T-helper 22 cell (primary cell): ENCODE results near the gene SPTBN1.

Experiments used
- DNase-seq: peaks from one replicate; pipeline ENCODE4 v3.0.0-alpha.2; 2020; ENCODE audit warnings: low read depth

The SPTBN1 gene

DNA sequence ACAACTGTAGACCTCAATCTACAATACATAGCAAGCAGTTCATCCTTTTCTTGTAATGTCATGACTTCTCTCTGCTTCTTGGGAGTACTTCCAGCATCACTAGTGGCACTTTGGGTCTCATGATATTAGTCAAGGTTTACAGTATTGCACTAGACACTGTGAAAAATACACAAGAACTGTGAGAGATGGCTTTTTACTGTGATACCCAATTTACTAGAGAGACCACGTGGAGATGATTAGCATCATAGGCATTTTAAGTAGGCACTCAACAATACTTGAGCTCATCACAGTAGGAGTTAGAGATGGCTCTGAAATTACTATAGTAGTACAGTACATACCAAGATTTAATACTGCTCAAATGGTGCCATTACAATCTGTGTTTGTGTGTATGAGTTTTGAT is 154.6 kb downstream of the SPTBN1 start:
- DNase-seq, result no peak

DNA sequence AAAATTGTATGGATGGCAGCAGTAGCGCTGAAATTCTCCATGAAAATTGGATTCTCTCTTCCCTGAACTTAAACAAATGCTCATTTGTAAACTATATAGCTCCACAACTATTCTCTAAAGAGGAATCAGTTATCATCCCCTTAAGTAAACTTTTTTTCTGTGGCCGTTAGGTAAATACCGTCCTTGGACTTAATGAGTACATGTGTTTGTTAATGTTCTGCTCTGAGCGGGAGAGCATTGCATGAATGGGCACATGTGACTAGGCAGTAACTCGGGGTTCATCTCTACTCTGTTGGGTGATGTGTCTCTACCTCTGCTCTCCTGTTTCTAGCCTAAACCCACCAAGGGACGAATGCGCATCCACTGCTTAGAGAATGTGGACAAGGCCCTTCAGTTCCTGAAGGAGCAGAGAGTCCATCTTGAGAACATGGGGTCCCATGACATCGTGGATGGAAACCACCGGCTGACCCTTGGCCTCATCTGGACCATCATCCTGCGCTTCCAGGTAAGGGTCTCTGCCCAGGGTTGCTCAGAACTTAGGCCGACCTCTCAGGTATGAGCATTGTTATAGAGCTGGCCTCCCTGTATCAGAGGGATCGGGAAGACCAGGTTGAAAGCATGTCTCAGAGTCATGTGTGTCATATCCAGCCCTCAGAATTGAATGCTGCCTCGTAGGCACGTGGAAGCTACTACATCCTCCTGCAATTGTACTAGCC is 155.9 kb downstream of the SPTBN1 start:
- DNase-seq, result no peak

DNA sequence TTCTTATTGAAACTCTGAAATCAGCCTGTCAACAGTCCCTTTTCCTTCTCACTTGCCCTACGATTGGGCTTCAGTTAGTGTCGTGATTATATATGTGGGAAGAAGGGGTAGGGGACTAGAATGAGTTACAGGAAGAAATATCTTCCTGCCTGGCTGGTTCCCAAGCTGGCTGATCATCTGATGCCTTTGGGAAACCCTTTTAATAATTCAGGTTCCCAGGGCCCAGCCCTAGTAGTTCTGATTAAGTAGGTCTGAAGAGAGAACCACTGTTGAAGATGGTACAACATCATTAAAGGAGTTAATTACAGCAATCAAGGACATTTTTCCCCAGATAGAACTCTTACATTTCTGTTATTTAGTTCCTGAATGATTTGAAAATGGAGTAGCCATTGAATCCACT is 157.3 kb downstream of the SPTBN1 start:
- DNase-seq, result no peak

DNA sequence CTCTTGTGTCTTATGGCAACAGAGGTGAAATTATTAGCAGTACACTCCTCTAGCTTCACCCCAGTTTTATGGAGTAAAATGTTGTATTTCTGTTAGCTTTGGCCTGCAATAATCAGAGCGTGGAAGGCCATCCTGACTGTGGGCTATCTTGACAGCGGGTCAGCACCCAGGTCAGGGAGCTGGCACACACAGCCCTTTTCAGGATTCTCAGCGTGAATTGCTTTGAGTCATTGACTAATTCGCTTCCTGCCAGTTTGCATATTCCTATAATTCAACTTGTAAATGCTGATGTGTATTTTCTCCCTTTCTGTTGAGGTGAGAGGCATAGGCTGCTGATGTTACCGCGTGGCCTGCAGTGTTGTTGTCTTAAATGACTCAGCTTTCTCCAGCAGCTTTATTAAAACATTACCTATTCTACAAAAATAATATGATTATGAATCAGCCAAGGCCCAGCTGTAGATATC is 157.7 kb downstream of the SPTBN1 start:
- no peak for DNase-seq

DNA sequence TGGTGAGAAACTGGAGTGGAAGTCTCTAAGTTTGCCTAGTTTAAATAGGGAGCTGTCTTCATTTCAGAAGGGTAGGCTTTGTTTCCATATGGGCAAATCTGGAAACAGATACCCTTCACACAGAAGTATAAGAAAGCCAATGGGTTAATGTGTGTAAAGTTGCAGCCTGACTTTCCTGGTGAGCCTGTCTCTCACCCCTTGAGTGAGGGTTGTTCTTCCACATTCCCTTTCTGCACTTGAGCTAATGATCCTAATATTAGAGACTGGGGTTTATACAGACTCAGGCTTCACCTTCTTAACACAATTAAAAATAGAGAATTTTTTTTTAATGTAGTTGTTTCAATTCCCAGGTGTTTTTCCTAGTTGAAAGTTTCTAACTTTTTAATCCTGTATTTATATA is 158.7 kb downstream of the SPTBN1 start:
- DNase-seq, result no peak

DNA sequence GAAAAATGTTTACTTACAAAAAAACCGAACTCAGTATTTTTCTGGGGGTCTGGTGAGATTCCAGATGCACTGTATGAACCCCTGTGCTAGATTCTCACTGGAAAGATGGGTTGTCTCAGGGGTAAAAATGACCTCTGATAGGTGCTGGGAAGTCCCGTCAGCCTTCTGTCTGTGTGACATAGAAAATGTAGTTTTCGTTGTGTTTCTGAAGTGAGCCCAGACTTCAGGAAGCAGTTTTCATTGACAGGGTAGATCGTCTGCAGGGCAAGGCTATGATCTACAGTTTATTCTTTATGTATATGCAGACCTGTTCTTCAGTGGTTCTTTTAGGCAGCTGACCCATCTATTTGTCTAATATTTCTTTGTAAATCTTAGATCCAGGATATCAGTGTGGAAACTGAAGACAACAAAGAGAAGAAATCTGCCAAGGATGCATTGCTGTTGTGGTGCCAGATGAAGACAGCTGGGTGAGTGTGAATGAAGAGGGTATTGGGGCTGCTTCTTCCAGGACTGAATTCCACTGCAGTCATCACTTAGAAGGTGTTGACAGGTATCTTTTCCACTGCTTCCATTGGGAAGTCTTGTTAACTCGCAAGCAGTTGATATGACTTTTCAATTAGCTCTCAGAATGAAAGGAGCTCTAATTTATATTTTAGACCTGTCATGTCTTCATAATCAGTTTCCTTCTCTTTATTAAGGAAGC is 159.9 kb downstream of the SPTBN1 start:
- no peak for DNase-seq

DNA sequence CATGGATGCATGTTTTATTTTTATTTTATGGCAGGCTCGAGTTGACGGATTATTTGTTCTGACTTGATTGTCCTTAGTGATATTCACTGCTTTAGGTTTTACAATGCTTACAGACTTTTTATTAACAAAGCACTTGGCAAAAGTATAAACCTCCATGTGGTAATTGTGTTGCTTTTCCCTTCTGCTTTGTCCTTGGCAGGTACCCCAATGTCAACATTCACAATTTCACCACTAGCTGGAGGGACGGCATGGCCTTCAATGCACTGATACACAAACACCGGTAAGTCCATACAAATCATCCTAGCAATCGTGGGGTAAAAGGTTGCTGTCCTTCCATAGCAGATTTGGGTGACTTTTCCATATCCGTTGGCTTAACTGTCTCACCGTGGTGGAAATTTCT is 161.3 kb downstream of the SPTBN1 start:
- no peak for DNase-seq

DNA sequence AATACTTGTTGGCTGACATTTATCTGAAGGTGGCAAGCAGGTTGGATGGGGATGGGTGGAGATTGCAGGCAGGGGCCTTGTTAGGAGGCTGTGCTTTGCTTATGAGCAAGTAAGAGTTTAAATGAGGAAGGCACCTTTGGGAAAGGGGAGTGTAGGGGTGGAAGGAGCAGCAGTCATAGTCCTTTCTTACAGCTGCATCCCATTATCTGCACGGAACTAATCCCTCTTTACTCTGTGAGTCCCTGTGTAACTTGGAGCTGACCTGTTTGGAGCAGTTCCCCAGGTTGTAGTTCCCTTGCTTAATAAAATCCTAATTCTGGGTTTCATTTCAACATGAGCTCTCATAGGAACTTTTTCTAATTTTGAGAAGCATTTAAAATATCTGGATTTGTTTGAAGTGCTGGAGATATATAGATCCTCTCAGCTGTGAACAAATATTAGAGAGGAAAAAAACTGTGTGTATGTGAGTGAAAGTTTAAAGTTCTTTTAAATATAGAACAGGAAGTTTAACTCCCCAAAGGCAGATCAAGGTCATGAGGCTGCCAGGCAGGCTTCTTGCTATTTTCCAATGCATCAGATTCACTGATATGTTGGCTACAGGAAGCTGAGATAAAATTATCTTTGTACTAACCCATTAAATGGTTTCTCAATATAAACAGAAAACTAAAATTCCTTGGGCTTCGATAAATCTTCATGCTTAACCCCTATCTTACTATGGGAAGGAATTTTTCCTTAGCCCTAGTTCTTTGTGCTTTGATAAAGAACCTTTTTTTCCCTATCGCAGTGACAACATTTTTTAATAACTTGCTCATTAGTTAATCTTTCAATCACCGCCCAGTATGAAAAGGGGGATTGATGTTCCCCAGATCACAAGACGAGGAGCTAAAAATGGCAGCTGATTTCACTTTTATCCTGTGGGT is 162.8 kb downstream of the SPTBN1 start:
- DNase-seq, result no peak

DNA sequence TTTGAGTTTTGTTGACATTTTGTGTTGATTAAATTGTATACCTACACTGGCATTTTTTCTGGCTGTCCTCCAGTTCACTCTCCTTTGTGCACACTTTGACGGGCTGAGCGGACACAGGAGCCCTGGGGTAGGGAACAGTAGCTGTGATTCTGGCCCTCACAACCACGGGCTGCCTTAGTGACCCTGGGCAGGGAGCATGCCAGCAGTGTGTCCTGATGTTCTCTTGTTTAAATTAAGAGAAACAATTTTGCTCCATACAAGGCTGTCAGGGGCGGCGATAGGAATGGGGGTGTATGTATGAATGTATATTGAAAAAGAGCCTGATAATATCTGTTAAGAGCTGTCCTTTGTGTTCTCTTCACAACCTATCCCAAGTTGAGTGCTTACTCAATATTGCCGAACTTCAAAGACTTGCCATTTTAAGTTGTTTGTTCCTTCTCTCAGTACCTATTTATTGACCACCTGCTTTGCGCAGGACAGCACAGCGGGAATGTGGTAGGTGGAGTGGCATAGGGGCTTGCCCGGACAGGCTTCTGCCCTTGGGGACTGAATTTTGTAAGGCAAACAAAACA is 163.6 kb downstream of the SPTBN1 start:
- DNase-seq, result no peak

DNA sequence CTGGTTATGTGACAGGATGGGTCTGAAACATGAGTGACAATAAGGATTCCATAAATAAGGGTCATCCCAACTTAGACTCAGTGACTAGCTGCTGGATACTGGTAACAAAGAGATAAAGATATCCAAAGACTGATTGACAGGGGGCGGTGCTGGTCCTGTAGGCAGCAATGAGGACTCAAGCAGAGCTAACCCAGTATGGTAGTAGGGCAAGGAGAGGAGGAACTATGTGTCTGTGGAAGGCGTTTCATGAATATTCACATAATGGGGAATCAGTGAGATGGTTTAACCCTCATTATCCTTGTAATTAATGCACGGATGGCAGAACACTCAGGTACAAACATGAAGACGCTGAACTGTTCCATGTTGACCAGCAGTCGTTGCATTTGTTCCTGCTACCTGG is 164.8 kb downstream of the SPTBN1 start:
- DNase-seq, result no peak

DNA sequence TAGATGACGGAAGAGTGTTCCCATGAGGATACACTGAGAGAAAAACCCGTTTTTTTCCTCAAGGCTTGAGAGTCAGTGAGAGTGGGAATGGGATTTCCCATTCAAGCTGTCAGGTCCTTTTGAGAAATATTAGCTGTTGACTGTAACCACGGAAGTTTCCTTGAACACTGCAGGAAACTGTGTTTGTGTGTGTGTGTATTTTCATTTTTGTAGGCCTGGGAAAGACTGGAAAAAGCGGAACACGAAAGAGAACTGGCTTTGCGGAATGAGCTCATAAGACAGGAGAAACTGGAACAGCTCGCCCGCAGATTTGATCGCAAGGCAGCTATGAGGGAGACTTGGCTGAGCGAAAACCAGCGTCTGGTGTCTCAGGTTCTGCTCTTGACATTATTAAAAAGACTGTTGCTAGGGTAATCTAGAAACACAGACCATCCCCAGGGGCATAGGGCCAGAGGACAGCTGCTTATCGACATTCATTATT is 168.5 kb downstream of the SPTBN1 start:
- DNase-seq, result no peak

DNA sequence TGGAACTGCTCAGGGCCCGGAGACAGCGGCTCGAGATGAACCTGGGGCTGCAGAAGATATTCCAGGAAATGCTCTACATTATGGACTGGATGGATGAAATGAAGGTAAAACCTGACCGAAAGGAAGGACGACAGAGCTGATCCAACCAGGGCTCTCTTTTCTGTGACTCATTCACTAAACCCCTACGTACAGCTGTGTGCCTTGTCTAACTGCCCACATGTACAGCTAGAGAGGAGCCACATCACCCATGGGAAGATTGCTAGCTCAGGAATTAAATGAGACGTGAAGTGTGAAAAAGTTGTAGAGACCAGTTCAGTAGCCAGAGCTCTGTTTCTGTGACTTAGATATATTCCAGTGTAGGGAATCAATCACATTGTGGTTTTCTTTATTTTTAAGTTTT is 170.0 kb downstream of the SPTBN1 start:
- DNase-seq, result no peak

DNA sequence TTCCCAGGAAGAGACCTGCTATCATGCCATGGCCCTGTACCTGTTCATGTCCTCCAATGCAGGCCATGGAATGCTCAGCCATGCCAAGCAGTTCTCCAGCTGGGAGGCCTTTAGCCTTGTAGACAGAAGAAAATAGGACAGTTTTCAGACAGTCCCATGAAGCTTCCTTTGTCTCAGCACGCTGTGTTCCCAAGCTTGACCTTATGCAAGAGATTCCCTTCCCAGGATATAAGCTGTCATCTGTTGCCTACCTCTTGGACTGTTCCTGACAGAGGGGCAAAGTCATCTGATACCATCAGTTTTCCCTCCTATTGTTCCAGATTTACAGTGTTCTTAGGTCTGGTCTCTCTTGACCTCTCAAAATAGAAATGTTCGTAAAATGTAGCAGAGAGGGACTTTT is 170.8 kb downstream of the SPTBN1 start:
- no peak for DNase-seq

DNA sequence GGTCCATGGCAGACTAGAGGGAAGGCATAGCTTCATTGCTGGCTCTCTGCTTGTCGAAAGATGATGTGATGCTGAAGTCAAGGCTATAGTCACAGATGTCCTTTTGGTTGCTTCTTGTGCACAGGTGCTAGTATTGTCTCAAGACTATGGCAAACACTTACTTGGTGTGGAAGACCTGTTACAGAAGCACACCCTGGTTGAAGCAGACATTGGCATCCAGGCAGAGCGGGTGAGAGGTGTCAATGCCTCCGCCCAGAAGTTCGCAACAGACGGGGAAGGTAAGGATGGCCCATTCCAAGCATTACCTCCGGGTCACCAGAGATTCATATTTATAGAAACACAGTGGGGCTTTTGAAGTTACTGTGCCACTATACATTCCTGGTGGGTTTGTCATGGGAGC is 171.8 kb downstream of the SPTBN1 start:
- no peak for DNase-seq

DNA sequence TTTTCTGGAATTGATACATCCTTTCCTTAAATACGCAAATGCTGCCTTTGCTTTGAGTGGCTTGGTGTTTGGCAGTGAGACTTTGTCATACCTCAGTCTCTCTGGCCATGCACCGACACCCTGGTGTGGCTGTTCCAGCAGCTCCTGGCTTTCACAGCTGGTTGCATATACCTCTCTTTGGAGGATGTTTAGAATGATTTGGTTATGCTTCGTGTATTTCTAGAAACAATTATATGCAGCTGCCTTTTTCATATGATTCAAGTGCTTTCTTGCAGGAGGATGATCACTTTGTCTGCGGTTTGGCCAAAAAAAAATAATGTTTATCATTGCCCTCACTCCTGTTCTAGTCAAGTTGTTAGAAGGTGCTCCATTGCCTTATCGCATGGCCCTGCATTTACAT is 172.3 kb downstream of the SPTBN1 start:
- no peak for DNase-seq

DNA sequence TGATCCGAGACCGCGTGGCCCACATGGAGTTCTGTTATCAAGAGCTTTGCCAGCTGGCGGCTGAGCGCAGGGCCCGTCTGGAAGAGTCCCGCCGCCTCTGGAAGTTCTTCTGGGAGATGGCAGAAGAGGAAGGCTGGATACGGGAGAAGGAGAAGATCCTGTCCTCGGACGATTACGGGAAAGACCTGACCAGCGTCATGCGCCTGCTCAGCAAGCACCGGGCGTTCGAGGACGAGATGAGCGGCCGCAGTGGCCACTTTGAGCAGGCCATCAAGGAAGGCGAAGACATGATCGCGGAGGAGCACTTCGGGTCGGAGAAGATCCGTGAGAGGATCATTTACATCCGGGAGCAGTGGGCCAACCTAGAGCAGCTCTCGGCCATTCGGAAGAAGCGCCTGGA is 172.8 kb downstream of the SPTBN1 start:
- no peak for DNase-seq

DNA sequence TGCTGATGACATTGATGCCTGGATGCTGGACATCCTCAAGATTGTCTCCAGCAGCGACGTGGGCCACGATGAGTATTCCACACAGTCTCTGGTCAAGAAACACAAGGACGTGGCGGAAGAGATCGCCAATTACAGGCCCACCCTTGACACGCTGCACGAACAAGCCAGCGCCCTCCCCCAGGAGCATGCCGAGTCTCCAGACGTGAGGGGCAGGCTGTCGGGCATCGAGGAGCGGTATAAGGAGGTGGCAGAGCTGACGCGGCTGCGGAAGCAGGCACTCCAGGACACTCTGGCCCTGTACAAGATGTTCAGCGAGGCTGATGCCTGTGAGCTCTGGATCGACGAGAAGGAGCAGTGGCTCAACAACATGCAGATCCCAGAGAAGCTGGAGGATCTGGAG is 173.3 kb downstream of the SPTBN1 start:
- DNase-seq, result no peak

DNA sequence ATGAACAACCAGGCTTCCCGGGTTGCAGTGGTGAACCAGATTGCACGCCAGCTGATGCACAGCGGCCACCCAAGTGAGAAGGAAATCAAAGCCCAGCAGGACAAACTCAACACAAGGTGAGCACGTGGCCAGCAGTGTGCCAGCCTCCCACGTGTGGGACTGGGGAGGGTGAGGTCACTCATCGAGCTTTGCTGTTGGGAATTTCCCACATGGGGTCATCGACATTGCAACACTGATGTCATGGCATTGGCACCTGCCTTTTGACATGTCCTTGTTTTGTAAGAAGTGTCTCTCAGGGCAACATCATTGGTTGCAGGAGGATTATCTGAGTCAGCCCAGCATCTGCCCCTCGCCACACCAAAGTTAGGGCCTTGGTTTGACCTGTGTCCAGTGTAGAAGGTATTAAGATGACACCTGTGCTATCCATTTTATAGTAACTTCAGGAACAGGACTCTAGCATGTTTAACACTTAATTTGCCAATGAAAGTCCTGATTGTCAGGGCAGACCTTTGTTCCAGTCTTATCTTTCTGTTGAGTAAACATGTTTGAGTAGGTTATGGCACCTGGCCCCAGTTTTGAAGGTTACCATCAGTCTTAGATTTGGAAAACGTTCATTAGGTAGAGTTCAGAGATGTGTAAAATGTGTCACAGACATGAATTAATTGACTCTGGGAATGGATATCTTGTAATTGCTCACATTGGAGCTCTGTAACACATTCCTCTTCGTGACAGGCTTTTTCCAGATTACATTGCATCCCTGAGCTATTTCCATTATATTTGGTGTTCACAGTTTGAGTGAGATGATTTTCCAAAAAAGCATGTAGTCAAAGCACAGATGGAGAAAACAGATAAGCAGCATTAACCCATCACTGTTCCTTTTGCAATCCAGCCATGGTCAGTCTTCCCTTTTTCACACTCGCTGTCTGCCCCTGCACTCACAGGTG is 174.1 kb downstream of the SPTBN1 start:
- no peak for DNase-seq

DNA sequence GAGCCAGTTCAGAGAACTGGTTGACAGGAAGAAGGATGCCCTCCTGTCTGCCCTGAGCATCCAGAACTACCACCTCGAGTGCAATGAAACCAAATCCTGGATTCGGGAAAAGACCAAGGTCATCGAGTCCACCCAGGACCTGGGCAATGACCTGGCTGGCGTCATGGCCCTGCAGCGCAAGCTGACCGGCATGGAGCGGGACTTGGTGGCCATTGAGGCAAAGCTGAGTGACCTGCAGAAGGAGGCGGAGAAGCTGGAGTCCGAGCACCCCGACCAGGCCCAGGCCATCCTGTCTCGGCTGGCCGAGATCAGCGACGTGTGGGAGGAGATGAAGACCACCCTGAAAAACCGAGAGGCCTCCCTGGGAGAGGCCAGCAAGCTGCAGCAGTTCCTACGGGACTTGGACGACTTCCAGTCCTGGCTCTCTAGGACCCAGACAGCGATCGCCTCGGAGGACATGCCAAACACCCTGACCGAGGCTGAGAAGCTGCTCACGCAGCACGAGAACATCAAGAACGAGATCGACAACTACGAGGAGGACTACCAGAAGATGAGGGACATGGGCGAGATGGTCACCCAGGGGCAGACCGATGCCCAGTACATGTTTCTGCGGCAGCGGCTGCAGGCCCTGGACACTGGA is 174.9 kb downstream of the SPTBN1 start:
- DNase-seq, result no peak

DNA sequence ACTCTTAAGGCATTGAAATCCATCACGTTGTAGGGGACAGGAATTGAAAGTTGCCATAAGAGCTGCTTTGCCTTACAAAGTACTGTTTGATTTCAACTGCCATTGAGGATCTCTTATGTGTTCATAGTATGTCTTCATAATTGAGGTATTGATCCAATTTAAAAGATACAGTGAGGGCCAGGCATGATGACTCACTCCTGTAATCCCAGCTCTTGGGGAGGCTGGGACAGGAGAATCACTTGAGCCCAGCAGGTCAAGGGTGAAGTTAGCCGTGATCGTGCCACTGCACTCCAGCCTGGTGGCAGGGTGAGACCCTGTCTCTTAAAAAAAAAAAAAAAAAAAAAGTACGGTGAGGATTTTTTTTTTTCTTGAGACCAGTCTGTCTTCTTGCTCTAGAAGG is 175.6 kb downstream of the SPTBN1 start:
- no peak for DNase-seq
